ENCODE data around the gene MLPH. TPM values are rescaled to one million over a fixed set of nuclear protein-coding genes. Genes with fewer than 3 reads are reported as not detected.

The MLPH gene
- total and polyA plus RNA-seq, 4 donors = 2.3 to 10.1 (median 3.9) TPM

DNA sequence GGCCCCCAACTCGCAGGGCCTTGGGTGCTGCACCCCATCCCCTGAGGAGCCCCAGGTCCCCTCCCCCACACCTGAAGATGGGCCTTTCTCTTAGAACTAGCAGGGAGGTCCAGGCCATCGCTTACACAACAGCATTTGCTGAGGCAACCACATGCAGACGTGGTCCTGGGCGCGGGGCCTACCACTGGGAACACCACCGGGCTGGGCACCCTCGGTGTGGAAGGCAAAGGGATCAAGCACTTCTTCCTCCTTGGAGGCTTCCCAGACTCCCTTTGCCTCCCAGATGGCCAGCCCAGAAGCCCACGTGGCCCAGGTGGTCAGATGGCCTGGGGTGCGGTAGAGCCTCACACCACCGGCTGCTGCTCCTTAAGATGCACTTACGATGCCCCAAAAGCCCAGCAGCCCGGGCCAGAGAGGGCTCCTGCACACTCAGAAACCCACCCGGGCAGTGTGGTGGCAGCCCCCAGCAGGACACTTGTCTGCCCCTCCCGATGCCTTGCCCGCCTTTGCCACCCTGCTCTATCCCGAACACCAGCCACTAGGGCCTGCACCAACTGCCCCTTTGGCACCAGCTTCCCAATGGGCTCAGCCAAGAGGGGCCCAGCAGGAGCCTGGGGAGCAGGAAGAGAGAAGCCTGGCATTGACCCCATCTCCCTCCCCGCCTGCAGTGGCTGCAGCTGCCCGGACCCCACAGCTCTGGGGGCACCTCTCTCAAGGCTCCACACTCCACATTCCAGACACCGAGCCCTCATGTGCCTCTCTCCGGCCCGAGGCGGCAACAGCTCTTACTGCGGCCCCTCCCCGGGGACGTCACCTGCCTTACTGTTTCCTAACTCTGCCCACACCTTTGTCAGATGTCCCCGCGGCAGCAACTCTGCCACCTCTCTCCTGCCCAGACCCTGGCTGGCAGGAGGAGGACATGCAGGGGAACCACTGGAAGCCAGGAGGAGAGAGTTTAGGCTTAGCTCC, 13.9 kb upstream of the MLPH start:
- intact Hi-C loops (cut with DNase I) = loop anchor here in 1 of 2 donors (5.0 to 10.0 kb wide), 2 partner anchors 316 to 348 kb away; no protein-coding TSS in a partner anchor
- no peaks in the 10 kb centered on the region for H3K36me3 ChIP-seq (ENCODE audit: control insufficient read depth in 1 of 2, insufficient read depth in 2 of 2, low read length in 1 of 2)

DNA sequence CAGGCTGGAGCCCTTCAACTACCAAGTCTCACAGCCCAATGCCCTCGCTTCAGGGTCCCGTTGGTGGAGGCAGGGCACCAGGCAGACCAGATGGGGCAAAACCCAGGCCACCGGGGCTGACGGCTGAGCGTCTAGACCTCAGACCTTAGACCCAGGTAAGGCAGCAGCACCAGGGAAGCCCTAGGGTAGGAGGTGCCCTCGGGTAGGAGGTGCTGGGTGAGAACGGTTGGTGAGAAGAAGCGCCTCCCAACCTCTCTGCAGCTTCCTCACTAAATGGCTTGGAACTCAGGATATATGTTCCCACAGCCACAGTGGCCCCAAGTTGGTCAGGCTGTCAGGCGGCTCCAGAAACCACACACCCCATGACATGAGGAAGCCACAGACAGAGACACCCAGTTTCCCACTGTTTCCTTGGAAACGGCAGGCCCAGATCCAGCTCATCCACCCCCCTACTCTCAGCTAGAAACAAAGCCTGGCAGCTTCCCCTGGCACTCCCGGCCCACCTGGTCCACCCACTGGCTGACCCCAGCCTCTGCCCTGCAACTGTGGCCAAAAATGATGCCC, 13.1 kb upstream of the MLPH start:
- H3K27me3 ChIP-seq (ENCODE audit: control insufficient read depth in 1 of 2, insufficient read depth in 2 of 2, low read length in 1 of 2) = no peaks in the 10 kb centered on the region
- DNase-seq (peak; percentile 66 to 71), ATAC-seq (ENCODE audit: low FRiP score) (no peak)
- no peak overlapping the region for H3K4me3 ChIP-seq (ENCODE audit: low read length in 2 of 2)
- no peaks in the 10 kb centered on the region for H3K36me3 ChIP-seq (ENCODE audit: control insufficient read depth in 1 of 2, insufficient read depth in 2 of 2, low read length in 1 of 2)
- no peaks in the 10 kb centered on the region for H3K4me1 ChIP-seq (ENCODE audit: control insufficient read depth in 1 of 2, insufficient read depth in 2 of 2, low read length in 2 of 2)
- intact Hi-C loops (cut with DNase I) = loop anchor here (2.0 to 10.0 kb wide), 3 partner anchors 51 to 349 kb away; no protein-coding TSS in a partner anchor
- H3K9me3 ChIP-seq (ENCODE audit: control insufficient read depth, low read length) = no peaks in the 10 kb centered on the region
- no peak overlapping the region for H3K27ac ChIP-seq (ENCODE audit: low read depth in 1 of 2, low read length in 2 of 2)
- 78 to 88% methylated on average over 11 of the region's 11 CpGs for WGBS, 2 donors

More for the DNA sequence above, 13.9 kb upstream of the MLPH start:
- Histone ChIP-seq H3K9me3 (ENCODE audit: control insufficient read depth, low read length) (no peaks in the 10 kb centered on the region), H3K4me3 (ENCODE audit: low read length in 2 of 2) (no peak overlapping the region), H3K27ac (ENCODE audit: low read depth in 1 of 2, low read length in 2 of 2) (no peak overlapping the region), H3K27me3 (ENCODE audit: control insufficient read depth in 1 of 2, insufficient read depth in 2 of 2, low read length in 1 of 2) (no peaks in the 10 kb centered on the region), H3K4me1 (ENCODE audit: control insufficient read depth in 1 of 2, insufficient read depth in 2 of 2, low read length in 2 of 2) (no peaks in the 10 kb centered on the region)
- 96 to 97% methylated on average over 27 of the region's 27 CpGs for WGBS, 2 donors
- DNase-seq = peak in 1 of 2 donors; percentile 62
- no peak for ATAC-seq (ENCODE audit: low FRiP score)

DNA sequence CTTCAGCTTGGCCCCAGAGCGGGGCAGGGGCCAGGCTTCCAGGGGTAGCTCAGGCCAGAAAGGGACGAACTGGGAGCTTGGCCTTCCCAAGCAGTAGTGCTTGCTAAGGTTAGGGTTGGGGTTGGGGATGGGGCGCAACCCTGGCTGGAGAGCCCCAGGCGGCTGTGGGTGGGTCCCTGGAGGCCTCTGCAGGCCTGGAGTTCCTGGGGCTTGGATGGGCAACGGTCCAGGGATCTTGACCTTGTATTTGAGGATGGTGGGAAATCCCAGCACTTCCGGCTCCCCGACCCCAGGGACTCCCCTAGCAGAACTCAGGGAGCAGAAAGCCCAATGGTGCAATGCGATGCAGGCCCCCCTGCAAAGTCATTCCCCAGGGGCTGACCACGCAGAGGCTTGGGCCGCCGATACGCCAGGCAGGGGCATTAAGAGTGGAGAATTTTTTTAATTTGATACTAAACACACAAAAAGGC, 12.6 kb upstream of the MLPH start:
- DNase-seq (peak in 1 of 2 donors; percentile 77), ATAC-seq (ENCODE audit: low FRiP score) (peak; percentile 2)
- WGBS, 2 donors = 71 to 76% methylated on average over 12 of the region's 12 CpGs
- Histone ChIP-seq H3K27ac (ENCODE audit: low read depth in 1 of 2, low read length in 2 of 2) (no peak overlapping the region), H3K4me3 (ENCODE audit: low read length in 2 of 2) (peak overlapping the region in 1 of 2 donors; percentile 52), H3K27me3 (ENCODE audit: control insufficient read depth in 1 of 2, insufficient read depth in 2 of 2, low read length in 1 of 2) (no peaks in the 10 kb centered on the region), H3K36me3 (ENCODE audit: control insufficient read depth in 1 of 2, insufficient read depth in 2 of 2, low read length in 1 of 2) (no peaks in the 10 kb centered on the region), H3K9me3 (ENCODE audit: control insufficient read depth, low read length) (no peaks in the 10 kb centered on the region), H3K4me1 (ENCODE audit: control insufficient read depth in 1 of 2, insufficient read depth in 2 of 2, low read length in 2 of 2) (peaks cover 0 to 2% of the 10 kb centered on the region in 2 donors)
- intact Hi-C loops (cut with DNase I) = loop anchor here (2.0 to 10.0 kb wide), 3 partner anchors 52 to 350 kb away; no protein-coding TSS in a partner anchor

DNA sequence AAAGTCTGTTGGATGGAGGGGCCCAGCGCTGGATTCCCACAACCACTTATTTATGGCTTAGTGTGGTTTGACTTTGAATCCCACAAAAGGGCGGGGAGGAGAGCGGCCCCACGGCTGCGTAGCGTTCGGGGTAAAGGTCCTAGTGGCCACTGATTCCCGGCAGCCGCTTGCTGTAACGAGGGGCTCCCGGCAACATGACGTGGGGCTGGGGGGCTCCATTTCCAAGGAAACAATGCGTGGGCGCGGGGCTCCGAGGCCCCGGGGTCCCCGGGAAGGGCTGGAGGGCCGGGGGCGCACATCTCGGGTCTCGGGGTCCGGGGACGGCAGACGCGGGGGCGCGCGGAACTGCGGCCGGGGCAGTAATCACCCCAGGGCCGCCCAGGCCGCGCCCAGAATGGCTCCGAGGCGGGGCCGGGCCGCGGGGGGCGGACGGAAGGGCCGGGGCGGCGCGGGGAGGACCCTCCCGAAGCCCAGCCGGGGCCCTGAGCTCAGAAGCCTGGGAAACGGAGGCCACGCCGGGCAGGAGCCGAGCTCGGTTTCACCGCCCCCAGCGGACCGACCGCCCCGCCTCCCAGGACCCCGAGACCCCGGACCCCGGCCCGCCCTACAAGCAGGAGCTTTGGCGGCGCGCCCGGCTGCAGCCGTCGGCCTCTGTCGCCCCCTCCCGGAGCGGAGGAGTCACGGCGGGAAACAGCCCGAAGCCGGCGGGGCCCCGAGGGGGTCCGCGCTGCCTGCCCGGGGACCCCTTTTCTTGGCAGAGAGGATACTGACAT, 11.9 kb upstream of the MLPH start:
- H3K36me3 ChIP-seq (ENCODE audit: control insufficient read depth in 1 of 2, insufficient read depth in 2 of 2, low read length in 1 of 2) = no peaks in the 10 kb centered on the region
- H3K9me3 ChIP-seq (ENCODE audit: control insufficient read depth, low read length) = no peaks in the 10 kb centered on the region
- 2 to 3% methylated on average over 63 to 79 of the region's 79 CpGs for WGBS, 2 donors
- peak; percentile 88 for ATAC-seq (ENCODE audit: low FRiP score)
- H3K4me1 ChIP-seq (ENCODE audit: control insufficient read depth in 1 of 2, insufficient read depth in 2 of 2, low read length in 2 of 2) = peaks cover 0 to 2% of the 10 kb centered on the region in 2 donors
- peak overlapping the region; percentile 52 to 56 for H3K4me3 ChIP-seq (ENCODE audit: low read length in 2 of 2)
- intact Hi-C loops (cut with DNase I) = loop anchor here (1.0 to 10.0 kb wide), 5 partner anchors 52 to 350 kb away; no protein-coding TSS in a partner anchor
- DNase-seq = peak; percentile 86 to 94
- H3K27ac ChIP-seq (ENCODE audit: low read depth in 1 of 2, low read length in 2 of 2) = peak overlapping the region; percentile 33 to 46
- no peaks in the 10 kb centered on the region for H3K27me3 ChIP-seq (ENCODE audit: control insufficient read depth in 1 of 2, insufficient read depth in 2 of 2, low read length in 1 of 2)

DNA sequence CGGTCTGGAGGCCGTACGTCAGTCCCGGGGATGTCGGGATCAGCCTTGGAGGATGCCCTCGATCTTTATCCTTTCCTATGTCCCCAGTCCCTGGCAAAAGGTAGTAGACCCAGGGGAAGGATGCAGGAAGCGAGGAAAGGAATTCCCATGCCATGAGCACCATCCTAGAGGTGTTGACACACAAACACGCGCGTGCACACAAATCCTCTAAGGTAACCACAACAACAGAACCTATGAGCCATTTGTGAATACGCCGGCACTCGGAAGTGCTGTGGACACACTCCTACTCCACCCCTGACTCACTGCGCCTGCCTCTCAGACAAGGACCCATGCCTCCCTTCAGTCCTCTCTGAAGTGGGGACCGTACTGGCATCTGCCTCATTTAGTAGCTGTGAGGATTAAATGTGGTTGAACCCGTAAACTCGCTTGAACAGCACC, 11.3 kb upstream of the MLPH start:
- DNase-seq (no peak), ATAC-seq (ENCODE audit: low FRiP score) (peak; percentile 2)
- WGBS, 2 donors = 13 to 16% methylated on average over 17 of the region's 17 CpGs
- Histone ChIP-seq H3K4me3 (ENCODE audit: low read length in 2 of 2) (peak overlapping the region in 1 of 2 donors; percentile 52), H3K9me3 (ENCODE audit: control insufficient read depth, low read length) (no peaks in the 10 kb centered on the region), H3K4me1 (ENCODE audit: control insufficient read depth in 1 of 2, insufficient read depth in 2 of 2, low read length in 2 of 2) (peaks cover 0 to 2% of the 10 kb centered on the region in 2 donors), H3K27ac (ENCODE audit: low read depth in 1 of 2, low read length in 2 of 2) (no peak overlapping the region), H3K36me3 (ENCODE audit: control insufficient read depth in 1 of 2, insufficient read depth in 2 of 2, low read length in 1 of 2) (no peaks in the 10 kb centered on the region), H3K27me3 (ENCODE audit: control insufficient read depth in 1 of 2, insufficient read depth in 2 of 2, low read length in 1 of 2) (no peaks in the 10 kb centered on the region)
- intact Hi-C loops (cut with DNase I) = loop anchor here (1.0 to 10.0 kb wide), 5 partner anchors 53 to 351 kb away; no protein-coding TSS in a partner anchor

DNA sequence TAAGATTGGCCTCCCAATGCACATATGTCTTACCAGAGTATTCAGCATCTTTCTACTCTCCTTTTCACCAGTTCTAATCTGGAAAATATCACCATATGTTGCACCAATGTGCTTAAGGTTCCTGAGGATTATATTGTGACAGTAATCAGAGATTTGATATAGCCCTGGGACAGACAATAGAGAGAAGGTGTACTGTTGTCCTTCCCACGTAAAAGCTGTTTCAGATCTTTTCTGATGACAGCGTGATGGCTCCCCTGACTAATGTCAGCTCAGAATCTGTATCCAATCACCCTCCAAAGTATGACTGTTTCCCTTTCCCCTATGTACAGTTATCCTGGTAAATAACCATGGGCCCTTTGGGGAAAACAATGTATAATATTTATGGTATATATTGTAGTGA, 9.0 kb upstream of the MLPH start:
- Histone ChIP-seq H3K9me3 (ENCODE audit: control insufficient read depth, low read length) (no peaks in the 10 kb centered on the region), H3K4me1 (ENCODE audit: control insufficient read depth in 1 of 2, insufficient read depth in 2 of 2, low read length in 2 of 2) (peaks cover 0 to 2% of the 10 kb centered on the region in 2 donors), H3K36me3 (ENCODE audit: control insufficient read depth in 1 of 2, insufficient read depth in 2 of 2, low read length in 1 of 2) (no peaks in the 10 kb centered on the region), H3K27me3 (ENCODE audit: control insufficient read depth in 1 of 2, insufficient read depth in 2 of 2, low read length in 1 of 2) (no peaks in the 10 kb centered on the region), H3K27ac (ENCODE audit: low read depth in 1 of 2, low read length in 2 of 2) (no peak overlapping the region), H3K4me3 (ENCODE audit: low read length in 2 of 2) (no peak overlapping the region)
- intact Hi-C loops (cut with DNase I) = loop anchor here (5.0 to 10.0 kb wide), 3 partner anchors 306 to 353 kb away; no protein-coding TSS in a partner anchor
- 95 to 100% methylated on average over 2 of the region's 2 CpGs for WGBS, 2 donors
- ATAC-seq (ENCODE audit: low FRiP score) (no peak), DNase-seq (no peak)

DNA sequence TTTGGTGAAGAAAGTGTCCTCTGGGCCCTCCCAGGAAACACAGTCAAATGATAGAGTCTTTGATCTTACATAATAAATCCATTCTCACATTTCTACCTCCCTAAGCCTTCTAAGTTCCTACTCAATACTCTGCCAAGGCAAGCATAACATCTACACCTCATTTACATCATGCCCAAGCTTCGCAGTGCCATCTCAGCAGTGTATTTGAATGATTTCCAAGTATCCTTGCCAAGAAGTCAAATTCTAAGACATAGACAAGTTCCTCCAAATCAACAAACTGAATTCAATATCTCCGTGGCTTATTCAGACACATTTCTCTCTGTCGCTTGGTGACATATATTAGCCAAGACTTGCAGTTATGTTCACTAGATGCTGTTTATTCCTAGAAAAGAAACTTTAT, 8.1 kb upstream of the MLPH start:
- H3K36me3 ChIP-seq (ENCODE audit: control insufficient read depth in 1 of 2, insufficient read depth in 2 of 2, low read length in 1 of 2) = no peaks in the 10 kb centered on the region
- DNase-seq (no peak), ATAC-seq (ENCODE audit: low FRiP score) (no peak)
- no peak overlapping the region for H3K4me3 ChIP-seq (ENCODE audit: low read length in 2 of 2)
- no peak overlapping the region for H3K27ac ChIP-seq (ENCODE audit: low read depth in 1 of 2, low read length in 2 of 2)
- intact Hi-C loops (cut with DNase I) = loop anchor here (5.0 to 10.0 kb wide), 3 partner anchors 307 to 354 kb away; no protein-coding TSS in a partner anchor
- H3K4me1 ChIP-seq (ENCODE audit: control insufficient read depth in 1 of 2, insufficient read depth in 2 of 2, low read length in 2 of 2) = peaks cover 0 to 2% of the 10 kb centered on the region in 2 donors
- no peaks in the 10 kb centered on the region for H3K27me3 ChIP-seq (ENCODE audit: control insufficient read depth in 1 of 2, insufficient read depth in 2 of 2, low read length in 1 of 2)
- H3K9me3 ChIP-seq (ENCODE audit: control insufficient read depth, low read length) = no peaks in the 10 kb centered on the region
- WGBS, 2 donors = 26 to 39% methylated on average over 3 of the region's 3 CpGs

DNA sequence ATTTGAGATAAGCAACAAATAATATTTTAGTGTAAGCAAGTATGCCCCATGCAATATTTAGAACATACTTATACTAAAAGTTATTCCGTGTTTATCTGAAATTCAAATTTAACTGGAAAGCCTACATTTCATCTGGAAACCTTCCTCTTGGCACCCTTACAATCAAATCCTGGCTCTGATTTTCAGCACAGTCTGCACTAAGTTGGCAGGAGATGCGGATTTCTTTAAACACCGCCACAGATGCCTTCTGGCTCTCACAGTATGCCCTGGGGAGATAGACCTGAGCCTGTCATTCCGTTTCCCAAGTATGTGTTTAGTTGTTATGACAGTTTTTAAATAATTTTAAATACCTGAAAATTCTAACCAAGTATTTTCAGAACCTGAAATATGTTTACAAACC, 7.3 kb upstream of the MLPH start:
- DNase-seq (no peak), ATAC-seq (ENCODE audit: low FRiP score) (no peak)
- Histone ChIP-seq H3K4me1 (ENCODE audit: control insufficient read depth in 1 of 2, insufficient read depth in 2 of 2, low read length in 2 of 2) (peaks cover 0 to 2% of the 10 kb centered on the region in 2 donors), H3K36me3 (ENCODE audit: control insufficient read depth in 1 of 2, insufficient read depth in 2 of 2, low read length in 1 of 2) (no peaks in the 10 kb centered on the region), H3K4me3 (ENCODE audit: low read length in 2 of 2) (no peak overlapping the region), H3K27ac (ENCODE audit: low read depth in 1 of 2, low read length in 2 of 2) (no peak overlapping the region), H3K9me3 (ENCODE audit: control insufficient read depth, low read length) (no peaks in the 10 kb centered on the region), H3K27me3 (ENCODE audit: control insufficient read depth in 1 of 2, insufficient read depth in 2 of 2, low read length in 1 of 2) (no peaks in the 10 kb centered on the region)
- WGBS, 2 donors = 6 to 10% methylated on average over 4 of the region's 4 CpGs
- intact Hi-C loops (cut with DNase I) = loop anchor here (5.0 to 10.0 kb wide), 3 partner anchors 307 to 355 kb away; no protein-coding TSS in a partner anchor
